Epidermal melanocyte (primary cell): Measurements from ENCODE around the gene CNTNAP2.

Experiments
- DNase-seq: peaks from one replicate; pipeline ENCODE4 v3.0.0; 2011; ENCODE audit warnings: low spot score; ENCODE audit not compliant: insufficient read length

Gene CNTNAP2

DNA sequence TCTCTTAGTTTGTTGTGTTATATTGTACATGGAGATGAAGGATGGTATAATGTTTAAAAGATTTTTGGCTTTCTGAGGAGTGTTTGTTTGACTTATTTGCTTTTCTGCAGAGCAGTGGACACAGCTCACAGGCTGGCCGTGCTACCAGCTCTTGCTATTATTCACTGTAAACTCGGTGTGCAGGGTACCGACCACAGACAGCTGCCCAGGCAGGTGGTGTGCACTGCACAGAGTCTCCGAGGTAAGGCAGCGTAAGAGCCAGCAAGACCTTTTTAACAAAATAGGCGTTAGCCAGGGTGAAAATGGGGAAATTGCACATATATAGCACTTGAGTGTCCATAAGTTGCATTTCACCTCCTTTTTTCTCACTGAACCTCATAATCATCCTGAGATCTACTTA, 438.0 kb downstream of the CNTNAP2 start:
- no peak for DNase-seq

DNA sequence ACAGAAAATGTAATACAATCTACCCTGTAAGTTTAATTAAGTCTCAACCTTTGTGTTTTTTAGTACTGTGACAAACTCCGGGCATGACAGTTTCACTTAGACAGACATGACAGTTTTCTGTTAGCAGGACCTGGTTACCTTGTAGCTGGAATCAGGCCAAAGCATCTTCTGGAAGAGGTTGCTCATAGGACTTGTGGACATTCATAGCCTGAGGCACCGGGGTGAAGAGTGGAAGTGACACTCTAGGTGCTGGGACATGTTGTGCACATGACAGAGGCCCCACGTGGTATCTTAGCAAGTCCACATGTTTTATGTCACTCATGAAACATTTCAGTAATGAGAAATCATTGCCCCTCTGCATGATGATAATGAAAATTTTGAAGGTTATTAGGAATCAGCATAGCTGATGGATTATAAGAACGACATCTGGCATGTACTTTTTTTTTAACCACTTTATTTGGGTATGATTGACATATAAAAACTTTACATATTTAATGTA, 441.4 kb downstream of the CNTNAP2 start:
- DNase-seq, result no peak

DNA sequence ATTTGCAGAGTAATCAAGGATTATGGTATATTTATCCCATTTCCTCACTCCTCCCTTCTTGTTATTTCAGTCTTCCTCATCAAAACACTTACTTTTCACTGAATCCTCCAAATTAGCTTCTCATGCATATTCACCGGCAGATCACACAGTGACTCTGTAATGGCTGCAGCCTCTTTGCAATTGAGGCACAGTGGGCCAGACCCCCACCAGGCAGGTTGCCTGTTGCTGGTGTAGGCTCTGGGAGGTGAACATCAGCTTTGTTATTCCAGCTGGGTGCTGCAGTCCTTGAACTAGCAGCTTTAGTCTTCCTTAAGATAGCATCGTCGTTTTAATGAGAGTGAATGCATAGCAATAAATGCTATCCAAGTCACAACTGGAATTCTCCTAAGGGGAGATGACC, 449.3 kb downstream of the CNTNAP2 start:
- DNase-seq, result no peak

DNA sequence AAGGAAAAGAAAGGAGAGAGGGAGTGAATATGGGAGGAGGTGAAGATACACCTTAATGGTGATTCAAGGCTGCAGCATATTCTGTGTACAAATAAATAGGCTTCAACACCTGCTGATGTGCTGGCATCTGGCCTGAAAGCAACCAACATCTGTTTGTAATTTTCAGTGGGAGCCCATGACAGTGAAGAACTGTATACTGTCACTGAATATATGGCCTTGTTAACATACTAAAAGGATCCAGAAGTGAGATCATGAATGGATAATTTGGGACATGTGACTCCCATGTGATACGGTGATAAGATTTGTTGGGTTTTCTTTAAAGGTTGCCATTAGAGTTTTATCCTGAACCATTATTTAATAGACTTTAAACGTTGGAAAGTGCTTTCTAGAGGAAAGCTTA, 459.3 kb downstream of the CNTNAP2 start:
- no peak for DNase-seq

DNA sequence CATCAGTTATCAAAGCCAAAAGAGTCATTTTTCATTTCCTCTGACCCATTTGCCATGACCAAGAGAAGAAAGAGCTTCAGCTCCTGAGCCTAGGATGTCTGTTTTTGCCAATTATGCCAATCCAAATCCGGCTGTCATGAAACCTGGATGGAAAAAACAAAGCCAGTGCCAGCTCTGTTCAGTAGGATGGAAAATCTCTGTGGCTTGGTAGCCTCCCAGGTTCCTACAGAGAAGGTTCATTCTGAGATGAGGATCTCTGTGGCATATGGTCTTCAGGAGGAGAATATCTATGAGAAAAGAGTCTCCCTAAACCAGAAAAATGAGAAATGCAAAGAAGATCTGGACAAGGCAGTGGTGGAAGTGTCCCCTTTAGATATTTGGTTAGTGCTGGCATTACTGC, 475.4 kb downstream of the CNTNAP2 start:
- DNase-seq, result no peak

DNA sequence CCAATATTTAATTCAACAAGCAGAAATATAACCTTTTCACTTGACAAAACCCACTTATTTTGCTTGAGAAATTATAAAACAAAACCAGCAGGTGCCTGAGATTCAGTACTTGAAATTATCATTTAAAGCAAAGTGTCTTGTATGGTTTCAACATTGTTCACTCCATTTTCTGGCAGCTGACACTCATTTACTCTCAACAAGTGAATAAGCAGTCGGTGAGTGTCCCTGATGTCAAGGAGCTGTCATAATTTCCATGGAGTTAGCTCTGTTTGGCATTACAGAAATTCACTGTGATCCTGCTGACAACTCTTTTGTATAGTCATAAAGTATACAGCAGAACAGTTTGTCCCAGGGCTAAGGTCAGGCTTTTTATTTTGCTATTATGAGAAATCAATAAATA, 490.0 kb downstream of the CNTNAP2 start:
- no peak for DNase-seq

DNA sequence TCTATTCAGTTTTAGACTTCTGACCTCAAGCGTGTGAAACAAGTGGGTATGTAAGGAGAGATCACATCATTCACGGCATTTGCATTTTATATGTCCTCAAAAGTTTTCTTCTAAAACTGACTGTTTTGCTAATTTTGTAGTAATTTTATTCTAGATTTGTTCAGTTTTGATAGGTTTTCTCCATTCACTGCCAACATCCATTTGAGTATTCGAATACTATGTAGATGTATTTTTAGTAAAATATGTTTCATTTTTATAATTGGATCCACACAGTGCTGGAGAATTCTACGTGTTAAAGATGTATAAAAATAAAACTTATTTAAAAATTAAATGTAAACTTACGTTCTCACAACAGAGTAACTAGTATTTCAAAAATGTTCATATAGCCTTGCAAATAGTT, 503.0 kb downstream of the CNTNAP2 start:
- DNase-seq, result no peak

DNA sequence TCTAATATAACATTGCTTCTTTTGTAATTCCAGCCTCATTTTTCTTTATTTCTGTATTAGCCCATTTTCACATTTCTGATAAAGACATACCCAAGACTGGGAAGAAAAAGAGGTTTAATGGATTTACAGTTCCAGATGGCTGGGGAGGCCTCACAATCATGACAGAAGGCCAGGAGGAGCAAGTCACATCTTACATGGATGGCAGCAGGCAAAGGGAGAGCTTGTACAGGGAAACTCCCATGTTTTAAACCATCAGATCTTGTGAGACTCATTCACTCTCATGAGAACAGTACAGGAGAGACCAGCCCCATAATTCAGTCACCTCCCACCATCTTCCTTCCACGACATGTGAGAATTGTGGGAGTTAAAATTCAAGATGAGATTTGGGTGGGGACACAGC, 510.3 kb downstream of the CNTNAP2 start:
- no peak for DNase-seq

DNA sequence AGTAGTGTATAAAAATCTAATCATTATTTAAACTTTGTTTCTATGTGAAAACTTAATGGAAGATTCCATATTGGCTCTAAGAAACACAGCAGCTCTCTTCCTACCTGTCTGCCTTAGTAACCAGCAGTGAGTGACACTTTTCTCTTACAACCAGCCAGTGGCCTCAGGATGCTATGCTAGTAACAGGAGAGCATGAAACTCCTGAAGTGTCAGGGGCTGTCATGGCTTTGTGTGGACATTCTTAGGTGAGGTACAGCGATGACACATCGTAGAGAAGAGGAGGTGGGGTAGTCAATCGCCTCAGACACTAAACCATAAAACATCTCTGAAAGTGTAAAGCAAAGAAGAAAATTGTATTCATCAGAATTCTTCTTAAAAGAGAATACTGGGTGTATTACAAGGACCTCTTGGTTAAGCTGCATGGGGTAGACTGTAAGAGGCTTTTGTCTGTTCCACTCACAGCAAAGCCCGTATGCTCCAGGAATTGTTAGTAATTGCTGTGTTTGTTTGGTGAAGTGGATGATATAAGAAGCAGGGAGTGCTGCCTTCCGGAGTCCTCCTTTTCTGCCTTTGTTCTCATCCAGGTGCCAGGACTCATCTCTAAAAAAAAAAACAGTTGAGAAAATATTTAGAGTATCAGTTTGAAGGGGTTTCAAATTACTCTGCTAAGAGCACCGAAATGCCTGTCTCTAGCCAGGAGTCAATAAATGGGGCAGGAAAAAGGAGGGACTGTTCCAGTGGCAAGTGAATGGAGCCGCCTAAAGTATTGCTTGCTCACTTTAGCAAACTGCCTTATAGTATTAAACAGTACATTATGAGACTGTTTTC, 518.8 kb downstream of the CNTNAP2 start:
- DNase-seq, result no peak

DNA sequence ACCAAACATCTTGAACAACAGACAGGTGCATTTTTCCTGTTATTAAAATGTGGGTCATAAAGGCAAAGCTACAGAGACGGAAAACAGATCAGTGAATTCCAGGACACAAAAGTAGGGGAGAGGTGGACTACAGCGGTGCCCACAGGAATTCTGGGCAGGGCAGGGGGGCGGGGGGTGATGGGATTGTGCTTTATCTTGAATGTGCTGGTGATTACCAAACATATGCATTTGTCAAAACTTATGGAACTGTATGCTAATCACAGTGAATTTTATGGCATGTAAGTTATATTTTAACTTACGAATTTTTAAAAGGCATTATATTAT, 519.4 kb downstream of the CNTNAP2 start:
- no peak for DNase-seq

DNA sequence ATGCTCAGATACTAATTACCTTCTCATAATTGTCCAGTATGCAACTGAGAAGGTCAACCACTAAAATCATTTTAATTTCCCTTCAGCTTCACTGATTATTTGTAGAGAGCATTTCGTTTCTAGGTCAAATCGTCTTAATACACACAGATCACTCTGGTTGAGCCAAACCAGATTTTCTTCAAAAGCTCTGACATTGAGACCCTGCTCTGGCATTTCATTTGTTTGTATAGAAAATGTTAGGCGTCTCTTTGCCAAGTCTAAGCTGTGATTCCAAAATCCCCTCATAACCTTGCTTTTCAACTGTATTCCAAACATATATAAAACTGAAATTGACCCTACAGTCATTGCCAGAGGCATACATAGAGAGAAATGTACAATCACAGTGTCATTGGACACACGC, 520.0 kb downstream of the CNTNAP2 start:
- no peak for DNase-seq

DNA sequence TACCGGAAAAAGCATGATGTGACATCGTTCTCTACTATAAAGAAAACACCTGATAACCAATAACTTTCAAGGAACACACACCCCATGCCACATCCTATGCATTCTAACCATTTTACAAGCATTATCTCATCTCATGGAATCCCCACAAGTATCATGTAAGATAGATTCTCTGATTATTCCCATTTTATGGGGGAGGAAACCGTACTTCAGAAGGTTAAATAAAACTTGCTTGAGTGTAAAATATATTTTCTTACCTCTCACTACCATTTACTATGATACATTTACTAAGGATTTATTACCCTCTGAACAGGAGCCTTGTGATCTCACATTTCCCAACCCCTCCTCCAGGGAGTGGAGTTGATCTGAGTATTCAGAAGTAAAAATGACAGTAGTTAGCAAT, 522.7 kb downstream of the CNTNAP2 start:
- DNase-seq, result no peak

DNA sequence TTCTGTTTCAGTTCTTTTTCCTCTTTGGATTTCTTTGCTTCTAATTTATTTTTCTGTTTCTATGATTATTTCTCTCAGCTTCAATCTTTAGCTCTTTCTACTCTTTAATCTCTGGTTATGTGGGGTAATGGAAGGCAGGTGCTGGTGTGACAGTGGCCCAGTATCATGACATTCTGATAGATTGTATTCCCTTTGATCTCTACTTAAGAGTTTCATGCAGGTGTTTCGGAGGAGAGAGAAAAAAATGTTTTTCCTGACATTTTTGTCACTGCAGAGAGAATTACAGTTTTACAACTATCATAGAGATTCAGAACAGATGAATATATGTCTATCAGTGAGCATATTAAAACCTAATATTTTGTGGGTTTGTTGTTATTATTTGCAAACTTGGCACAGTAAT, 524.9 kb downstream of the CNTNAP2 start:
- DNase-seq, result no peak

DNA sequence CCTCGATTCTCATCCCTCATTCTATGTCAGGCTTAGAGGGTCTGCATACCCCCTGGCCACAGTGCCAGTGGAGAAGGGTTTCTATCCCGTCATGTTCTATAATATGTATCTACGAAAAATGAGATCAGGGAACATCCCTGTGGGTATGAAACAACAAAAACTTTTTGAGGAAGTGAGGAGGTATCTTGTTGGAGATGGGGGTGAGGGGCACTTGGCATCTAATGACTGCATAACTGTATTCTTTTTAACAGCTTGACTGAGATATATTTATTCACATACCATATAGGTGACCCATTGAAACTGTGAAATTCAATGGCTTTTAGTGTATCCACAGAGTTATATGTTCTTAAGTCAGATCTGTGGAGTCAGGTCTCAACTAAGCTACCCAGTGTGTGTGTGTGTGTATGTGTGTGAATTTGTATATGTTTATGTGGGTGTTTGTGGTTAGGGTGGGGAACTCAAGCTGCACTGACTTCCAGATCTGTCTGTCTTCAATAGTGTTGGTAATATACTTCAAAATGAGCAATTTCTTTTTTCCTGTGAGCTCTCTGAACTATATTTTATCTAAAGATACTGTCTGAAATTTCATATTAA, 528.9 kb downstream of the CNTNAP2 start:
- DNase-seq, result no peak

DNA sequence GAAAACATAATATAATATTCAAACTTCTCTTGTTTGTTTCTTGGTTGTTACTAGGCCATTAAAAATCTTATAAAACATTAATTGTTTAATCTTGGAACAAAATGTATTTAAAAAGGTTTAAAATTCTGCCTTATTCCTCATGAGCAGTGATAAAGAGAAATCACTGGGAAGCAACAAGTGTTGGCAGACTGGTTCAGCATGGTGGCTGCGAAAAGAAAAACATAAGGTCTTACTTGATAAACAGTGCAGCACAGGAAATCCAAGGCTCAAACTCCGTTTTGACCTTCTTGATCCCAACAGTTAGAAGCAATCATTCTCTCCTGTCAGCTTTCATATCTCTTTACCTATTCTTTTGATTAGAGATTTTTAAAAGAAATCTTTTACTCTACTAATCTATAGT, 530.8 kb downstream of the CNTNAP2 start:
- no peak for DNase-seq

DNA sequence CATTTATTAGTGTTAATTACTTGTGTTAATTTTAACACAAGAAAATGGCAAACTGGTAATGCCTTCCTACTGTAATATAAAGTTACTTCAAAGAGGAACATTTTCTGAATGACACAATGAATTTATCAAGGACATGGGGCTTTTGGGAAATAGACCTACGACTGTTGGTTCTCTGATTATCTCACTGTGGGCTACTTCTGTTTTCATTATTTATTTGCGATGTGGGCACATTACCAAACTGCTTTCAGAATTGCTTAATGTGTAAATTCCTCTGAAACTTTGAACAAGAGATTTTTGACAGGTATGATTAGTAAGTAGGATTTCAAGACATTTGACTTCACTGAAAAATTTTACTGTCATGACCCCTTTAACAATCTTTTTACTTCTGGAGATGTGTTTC, 535.6 kb downstream of the CNTNAP2 start:
- no peak for DNase-seq

DNA sequence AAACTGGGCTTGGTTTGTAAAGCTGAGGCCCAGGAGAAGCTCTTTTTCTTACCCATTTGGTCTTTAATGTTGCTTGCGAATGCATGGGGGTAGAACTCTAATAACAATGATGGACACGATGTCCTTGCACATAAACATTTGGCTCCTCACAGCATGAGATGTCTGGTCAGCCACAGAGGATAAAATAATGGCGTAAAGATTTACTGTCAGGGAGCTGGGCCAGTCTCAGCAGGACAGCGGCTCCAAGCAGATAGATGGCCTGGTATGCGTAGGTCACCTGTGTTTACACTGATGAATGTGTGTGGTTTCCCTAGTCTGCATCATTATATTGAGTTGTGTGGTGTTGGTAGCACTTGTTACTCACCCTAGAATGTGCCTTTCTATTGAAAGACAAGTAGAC, 537.4 kb downstream of the CNTNAP2 start:
- no peak for DNase-seq

DNA sequence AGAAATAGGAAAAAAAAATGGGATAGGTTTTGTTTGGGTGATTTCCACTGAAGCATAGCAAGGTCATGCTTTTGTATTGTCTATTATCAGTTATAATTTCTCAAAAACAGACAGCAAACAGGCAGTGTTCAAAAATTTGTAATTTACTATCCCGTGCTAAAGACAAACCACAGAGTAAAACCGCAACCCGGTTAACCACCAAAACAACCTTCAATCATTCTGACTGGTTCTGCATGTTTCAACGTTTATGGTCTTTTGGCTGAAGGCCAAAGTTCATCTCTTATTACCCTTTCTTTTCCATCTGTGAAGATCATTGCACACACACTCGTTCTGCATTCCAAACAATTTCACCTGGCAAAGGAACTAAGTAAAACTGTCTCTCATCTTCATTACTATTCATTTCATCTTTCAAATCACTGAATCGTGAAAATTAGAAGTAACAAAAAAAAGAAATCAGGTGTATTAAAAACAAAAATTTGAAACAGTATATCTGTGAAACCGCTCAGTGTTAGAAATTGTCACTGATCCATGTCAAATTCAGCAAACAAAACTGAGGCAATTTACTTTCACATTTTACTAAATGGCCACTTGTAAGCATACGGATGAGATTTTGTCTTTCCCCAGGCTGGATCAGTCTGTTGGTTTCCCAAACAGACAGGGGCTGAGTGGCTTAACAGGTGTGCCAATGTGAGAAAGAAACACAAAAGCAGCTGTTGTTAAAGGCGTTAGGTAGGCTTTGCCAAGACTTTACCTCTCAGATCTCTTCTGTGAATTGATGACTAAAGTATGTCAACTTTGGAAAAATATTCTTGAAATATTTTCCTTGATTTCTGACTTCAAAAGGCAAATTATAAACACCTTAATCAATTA, 539.6 kb downstream of the CNTNAP2 start:
- no peak for DNase-seq

DNA sequence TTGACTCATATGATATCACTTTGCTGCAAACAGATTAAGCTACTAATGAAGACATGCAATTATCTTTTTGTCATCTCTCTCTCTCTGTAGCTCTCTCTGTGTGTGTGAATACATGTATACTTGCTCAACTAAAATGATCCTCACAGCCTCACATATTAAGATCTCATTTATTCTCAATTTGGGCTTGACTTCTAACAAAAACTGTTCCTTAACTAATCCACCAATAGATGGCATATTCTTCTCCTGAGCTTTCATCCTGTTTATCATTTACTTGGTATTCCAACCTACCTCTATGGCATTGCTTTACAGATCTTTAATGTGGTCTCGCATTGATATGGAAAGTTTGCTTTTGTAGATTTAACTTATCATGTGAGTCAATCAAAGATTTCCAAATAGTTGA, 540.4 kb downstream of the CNTNAP2 start:
- no peak for DNase-seq

DNA sequence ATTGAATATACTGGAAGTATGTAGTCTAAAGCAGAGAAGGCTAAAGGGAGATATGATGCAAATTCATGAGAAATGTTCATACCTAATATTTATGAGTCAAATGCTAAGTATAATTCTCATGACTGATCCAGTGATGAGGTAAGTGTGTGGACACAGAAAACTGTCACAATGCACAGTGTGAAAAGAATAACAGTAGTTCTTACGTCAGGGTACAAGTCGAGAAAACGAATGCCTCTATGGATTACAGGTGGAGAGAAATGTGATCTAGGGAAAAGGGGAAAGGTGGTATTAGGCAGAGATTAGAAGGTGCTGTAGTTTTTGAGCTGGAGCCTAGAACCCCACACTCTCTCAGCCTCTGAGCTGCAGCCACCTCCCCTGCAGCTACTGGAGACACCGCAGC, 542.0 kb downstream of the CNTNAP2 start:
- no peak for DNase-seq

DNA sequence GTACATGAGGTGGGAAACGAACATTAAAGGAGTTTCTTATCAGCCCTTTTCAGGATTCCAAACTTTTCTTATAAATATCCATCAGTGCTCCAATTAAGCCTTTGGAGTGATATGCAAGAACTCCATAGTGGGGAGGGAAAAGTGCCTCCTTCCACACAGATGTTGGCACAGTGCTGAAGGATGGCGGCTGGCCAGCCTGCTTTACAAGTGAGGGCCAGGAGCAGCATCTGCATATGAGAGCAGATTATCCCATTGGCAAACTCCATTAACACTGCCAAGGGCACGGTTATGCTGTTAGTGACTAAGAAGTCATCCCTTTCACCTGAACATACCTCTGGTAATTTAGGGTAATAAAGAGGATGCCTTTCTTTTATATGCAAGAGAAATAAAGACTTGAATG, 543.1 kb downstream of the CNTNAP2 start:
- no peak for DNase-seq

DNA sequence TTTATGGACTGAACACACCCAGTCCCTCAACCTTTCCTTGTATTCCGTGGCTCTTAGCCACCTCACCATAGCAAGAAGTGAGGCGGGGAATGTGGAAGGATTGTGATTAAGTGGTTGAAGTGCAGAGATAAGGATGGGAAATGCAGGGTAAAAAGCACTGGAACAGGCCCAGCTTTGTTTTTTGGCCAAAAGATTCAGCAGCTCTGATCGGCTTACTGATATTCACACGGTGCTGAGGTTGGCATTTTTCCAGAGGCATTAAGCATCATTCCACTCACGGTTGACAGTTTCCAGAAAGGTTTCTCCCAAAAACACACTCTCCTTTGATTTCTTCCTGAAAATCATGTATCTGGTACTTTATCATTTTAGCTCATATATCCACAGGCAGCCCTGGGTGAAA, 544.2 kb downstream of the CNTNAP2 start:
- DNase-seq, result no peak
